Measurements from ENCODE around the gene KY.

The KY gene

DNA sequence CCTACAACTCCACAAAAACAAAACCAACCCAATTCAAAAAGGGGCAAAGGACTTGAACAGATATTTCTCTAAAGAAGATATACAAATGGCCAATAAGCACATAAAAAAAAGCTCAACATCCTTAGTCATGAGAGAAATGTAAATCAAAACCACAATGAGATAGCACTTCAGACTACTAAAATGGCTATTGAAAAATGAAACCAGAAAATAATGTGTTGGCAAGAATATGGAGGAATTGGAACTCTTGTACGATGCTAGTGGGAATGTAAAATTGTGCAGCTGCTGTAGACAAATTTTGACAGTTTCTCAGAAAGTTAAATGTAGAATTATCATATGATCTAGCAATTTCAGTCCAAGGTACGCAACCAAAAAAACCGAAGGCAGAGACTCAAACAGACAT is 29.0 kb downstream of the KY start:
- no peak for DNase-seq (ENCODE audit: extremely low read depth, insufficient read length)
- TF ChIP-seq, protein P1, sequence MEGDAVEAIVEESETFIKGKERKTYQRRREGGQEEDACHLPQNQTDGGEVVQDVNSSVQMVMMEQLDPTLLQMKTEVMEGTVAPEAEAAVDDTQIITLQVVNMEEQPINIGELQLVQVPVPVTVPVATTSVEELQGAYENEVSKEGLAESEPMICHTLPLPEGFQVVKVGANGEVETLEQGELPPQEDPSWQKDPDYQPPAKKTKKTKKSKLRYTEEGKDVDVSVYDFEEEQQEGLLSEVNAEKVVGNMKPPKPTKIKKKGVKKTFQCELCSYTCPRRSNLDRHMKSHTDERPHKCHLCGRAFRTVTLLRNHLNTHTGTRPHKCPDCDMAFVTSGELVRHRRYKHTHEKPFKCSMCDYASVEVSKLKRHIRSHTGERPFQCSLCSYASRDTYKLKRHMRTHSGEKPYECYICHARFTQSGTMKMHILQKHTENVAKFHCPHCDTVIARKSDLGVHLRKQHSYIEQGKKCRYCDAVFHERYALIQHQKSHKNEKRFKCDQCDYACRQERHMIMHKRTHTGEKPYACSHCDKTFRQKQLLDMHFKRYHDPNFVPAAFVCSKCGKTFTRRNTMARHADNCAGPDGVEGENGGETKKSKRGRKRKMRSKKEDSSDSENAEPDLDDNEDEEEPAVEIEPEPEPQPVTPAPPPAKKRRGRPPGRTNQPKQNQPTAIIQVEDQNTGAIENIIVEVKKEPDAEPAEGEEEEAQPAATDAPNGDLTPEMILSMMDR (IDR thresholded peaks at IDR 0.05; ENCODE audit: insufficient read depth, low read length, poor library complexity, severe bottlenecking) = no peak
- H3K4me3 ChIP-seq (replicated peaks; ENCODE audit: low read depth, low read length) = no peak overlapping the region

DNA sequence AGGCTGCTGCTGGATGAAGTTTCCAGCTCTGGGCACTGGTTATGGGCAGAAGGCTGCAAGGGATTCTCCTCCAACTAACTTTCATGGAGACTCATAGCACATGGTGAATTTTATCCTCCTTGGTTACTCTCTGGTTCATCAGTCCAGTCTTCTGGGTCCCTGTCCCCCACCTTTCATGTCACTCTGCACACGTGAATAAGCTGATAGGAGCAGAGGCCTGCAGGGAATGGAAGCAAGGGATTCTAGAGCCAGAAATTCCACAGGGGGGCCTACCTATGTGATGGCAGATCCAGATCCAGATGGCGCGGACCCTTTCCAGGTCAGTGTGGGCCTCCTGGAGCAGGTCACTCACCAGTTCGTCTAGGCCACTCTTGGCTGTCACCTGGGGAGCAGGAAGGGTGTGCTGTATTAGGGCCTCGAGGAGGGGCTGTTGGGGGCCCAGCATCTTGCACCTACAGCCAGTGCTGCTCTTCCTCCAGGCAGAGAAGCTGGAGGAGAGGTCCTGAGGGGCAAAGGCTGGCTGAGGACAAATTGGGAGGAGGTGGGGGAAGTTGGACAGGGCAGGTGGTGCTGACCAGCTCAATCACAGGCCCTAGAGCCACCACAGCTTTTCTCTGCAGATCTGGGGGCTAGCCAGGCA is 30.2 kb downstream of the KY start:
- TF ChIP-seq, protein P1 (IDR thresholded peaks at IDR 0.05; ENCODE audit: insufficient read depth, low read length, poor library complexity, severe bottlenecking) = no peak
- DNase-seq (ENCODE audit: extremely low read depth, insufficient read length) = no peak
- Histone ChIP-seq H3K27me3 (replicated peaks; ENCODE audit: control insufficient read depth, insufficient read depth, low read length) (no peaks in the 10 kb centered on the region; the same call in none of the 2 replicates), H3K36me3 (ENCODE audit: control insufficient read depth, insufficient read depth, low read length) (no peaks in the 10 kb centered on the region), H3K4me3 (replicated peaks; ENCODE audit: low read depth, low read length) (no peak overlapping the region)

More for the DNA sequence above, 29.0 kb downstream of the KY start:
- Histone ChIP-seq H3K36me3 (ENCODE audit: control insufficient read depth, insufficient read depth, low read length) (no peaks in the 10 kb centered on the region), H3K27me3 (replicated peaks; ENCODE audit: control insufficient read depth, insufficient read depth, low read length) (no peaks in the 10 kb centered on the region; the same call in none of the 2 replicates)

DNA sequence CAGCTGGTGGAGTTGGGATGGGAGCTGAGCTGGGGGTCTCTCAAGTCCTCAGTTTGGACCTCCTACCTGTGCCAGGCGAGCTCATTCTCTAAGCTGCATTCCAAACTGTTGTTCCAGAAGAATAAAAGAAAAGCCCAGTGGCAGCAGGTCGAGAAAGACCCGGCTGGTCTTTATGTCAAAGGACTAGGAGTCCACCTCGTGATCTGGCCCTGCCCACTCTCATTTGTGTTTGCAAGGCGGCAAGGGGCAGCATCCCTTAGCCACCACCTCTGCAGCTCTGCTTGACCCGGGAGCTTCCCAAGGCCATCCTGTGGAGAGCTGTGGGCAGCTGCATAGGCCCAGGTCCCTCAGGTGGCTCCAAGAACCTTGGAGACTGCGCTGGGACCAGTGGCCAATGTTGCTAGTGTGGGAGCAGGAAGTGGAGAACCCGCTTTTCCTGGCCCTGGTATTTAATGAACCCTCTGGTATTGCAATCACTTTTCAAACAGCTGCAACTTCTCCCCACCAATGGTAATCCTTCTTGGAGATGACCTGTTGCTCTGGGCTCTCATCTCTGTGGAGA is 30.9 kb downstream of the KY start:
- Histone ChIP-seq H3K36me3 (ENCODE audit: control insufficient read depth, insufficient read depth, low read length) (no peaks in the 10 kb centered on the region), H3K4me3 (replicated peaks; ENCODE audit: low read depth, low read length) (no peak overlapping the region), H3K27me3 (replicated peaks; ENCODE audit: control insufficient read depth, insufficient read depth, low read length) (no peaks in the 10 kb centered on the region; the same call in none of the 2 replicates)
- no peak for DNase-seq (ENCODE audit: extremely low read depth, insufficient read length)
- TF ChIP-seq, protein P1 (IDR thresholded peaks at IDR 0.05; ENCODE audit: insufficient read depth, low read length, poor library complexity, severe bottlenecking) = no peak

DNA sequence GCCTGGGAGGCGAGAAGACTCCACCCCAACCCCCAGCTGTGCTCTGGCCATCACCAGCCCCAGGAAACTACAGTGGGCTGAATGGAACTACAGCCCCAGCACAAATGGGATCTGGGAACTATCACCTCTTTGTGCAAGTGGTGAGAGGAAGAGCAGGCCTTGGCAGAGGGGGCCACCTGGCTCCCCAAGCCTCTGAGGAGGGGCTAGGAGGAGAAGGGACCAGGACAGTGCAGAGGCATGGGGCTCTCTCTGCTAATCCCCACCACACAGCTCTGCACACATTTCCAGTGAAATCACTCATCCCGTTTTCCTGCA is 31.6 kb downstream of the KY start:
- Histone ChIP-seq H3K36me3 (ENCODE audit: control insufficient read depth, insufficient read depth, low read length) (no peaks in the 10 kb centered on the region), H3K27me3 (replicated peaks; ENCODE audit: control insufficient read depth, insufficient read depth, low read length) (no peaks in the 10 kb centered on the region; the same call in none of the 2 replicates), H3K4me3 (replicated peaks; ENCODE audit: low read depth, low read length) (no peak overlapping the region)
- TF ChIP-seq, protein P1 (IDR thresholded peaks at IDR 0.05; ENCODE audit: insufficient read depth, low read length, poor library complexity, severe bottlenecking) = no peak
- no peak for DNase-seq (ENCODE audit: extremely low read depth, insufficient read length)

DNA sequence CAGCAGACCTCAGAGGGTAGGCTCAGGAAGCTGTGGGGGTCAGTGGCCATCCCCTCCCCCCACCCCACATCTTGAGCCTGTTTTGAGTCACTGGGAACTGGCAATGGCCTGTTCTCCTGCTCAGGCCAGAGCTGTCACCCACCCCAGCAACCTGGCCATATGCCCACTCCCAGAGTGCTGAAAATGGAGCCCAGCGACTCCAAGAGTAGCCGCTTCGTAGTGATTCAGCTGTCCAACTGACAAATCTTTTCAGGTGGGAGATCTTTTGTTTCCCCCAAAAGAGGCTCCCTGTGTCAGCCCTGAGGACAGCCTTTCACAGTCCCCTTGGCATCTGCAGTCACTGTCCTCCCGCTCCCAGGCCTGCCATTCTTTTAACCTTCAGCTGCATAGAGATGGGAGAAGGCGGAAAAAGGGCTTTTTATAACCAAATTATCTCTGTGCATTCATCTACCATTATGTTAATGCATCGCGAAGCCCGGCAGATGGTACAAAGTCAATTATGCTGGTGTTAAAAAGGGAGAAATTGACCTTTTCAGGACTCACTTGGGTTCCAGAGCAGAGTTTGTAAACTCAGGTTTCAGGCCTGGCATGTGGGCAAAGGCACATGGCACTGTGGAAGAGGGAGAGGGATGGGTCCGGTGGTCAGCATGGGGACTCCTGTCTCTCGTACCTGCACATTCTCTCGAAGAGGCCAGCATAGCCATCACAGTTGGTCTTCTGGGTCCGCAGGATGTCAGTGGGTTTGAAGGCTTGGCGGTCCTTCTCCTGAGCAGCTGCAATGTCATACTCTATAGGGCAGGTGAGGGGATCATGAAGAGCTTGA is 32.1 kb downstream of the KY start:
- TF ChIP-seq, protein P1 (IDR thresholded peaks at IDR 0.05; ENCODE audit: insufficient read depth, low read length, poor library complexity, severe bottlenecking) = no peak
- DNase-seq (ENCODE audit: extremely low read depth, insufficient read length) = no peak
- no peaks in the 10 kb centered on the region; the same call in none of the 2 replicates for H3K27me3 ChIP-seq (replicated peaks; ENCODE audit: control insufficient read depth, insufficient read depth, low read length)
- no peak overlapping the region for H3K4me3 ChIP-seq (replicated peaks; ENCODE audit: low read depth, low read length)
- H3K36me3 ChIP-seq (ENCODE audit: control insufficient read depth, insufficient read depth, low read length) = no peaks in the 10 kb centered on the region
